ENCODE data around the gene FIG4.

- no peak for TF ChIP-seq POLR2A (IDR thresholded peaks at IDR 0.05)
- TF ChIP-seq, protein P1, sequence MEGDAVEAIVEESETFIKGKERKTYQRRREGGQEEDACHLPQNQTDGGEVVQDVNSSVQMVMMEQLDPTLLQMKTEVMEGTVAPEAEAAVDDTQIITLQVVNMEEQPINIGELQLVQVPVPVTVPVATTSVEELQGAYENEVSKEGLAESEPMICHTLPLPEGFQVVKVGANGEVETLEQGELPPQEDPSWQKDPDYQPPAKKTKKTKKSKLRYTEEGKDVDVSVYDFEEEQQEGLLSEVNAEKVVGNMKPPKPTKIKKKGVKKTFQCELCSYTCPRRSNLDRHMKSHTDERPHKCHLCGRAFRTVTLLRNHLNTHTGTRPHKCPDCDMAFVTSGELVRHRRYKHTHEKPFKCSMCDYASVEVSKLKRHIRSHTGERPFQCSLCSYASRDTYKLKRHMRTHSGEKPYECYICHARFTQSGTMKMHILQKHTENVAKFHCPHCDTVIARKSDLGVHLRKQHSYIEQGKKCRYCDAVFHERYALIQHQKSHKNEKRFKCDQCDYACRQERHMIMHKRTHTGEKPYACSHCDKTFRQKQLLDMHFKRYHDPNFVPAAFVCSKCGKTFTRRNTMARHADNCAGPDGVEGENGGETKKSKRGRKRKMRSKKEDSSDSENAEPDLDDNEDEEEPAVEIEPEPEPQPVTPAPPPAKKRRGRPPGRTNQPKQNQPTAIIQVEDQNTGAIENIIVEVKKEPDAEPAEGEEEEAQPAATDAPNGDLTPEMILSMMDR (IDR thresholded peaks at IDR 0.05) = no peak
Measured at GRCh38 chr6:109807881-109808280, 116.8 kb downstream of the FIG4 start.
